BJ (cell line): Measurements from ENCODE around the gene RCOR2. TPM values are rescaled to one million over a fixed set of nuclear protein-coding genes. Genes with fewer than 3 reads are reported as not detected.

Experiments used
- CTCF ChIA-PET: fragments of 350-600 bp; formaldehyde crosslinking; extraction: SDS; loops from one replicate; lab custom pipeline; 2021; ENCODE audit warnings: antibody characterized with exemption, inconsistent platforms; lab: Yijun Ruan, JAX
- POLR2A ChIA-PET: fragments of 300-600 bp; sonication (Branson Sonifier 250); formaldehyde crosslinking; extraction: SDS; loops from one replicate; lab custom pipeline; 2021; ENCODE audit warnings: antibody characterized with exemption; lab: Charles Lee
- DNase-seq: peaks from one replicate; pipeline ENCODE4 v3.0.0-alpha.2; 2011; ENCODE audit warnings: low read depth
- H3K27me3 ChIP-seq: 2 replicates; pipeline ENCODE4 v1.6.0; 2011; ENCODE audit warnings: low read length; ENCODE audit not compliant: control insufficient read depth, insufficient read depth
- H3K36me3 ChIP-seq: 2 replicates; pipeline ENCODE4 v1.5.1; 2011; ENCODE audit warnings: low read length; ENCODE audit not compliant: control insufficient read depth, insufficient read depth
- H3K4me3 ChIP-seq: 2 replicates; pipeline ENCODE4 v1.5.1; 2011; ENCODE audit warnings: low read depth, mild to moderate bottlenecking, control low read depth, low read length
- CTCF ChIP-seq: IDR thresholded peaks from 2 replicates; pipeline ENCODE4 v1.5.1; 2011; ENCODE audit warnings: low read depth, mild to moderate bottlenecking, control low read depth, inconsistent platforms, low read length, moderate library complexity; ENCODE audit not compliant: insufficient read depth
- polyA plus RNA-seq: library from polyadenylated mRNA; depleted of rRNA; stranded (reverse); fragments of >200 nt; gene quantifications from 2 replicates; pipeline ENCODE4 v1.2.3, GENCODE V29; 2011

Gene RCOR2
- polyA plus RNA-seq, 1 experiment: 2.5 TPM

DNA sequence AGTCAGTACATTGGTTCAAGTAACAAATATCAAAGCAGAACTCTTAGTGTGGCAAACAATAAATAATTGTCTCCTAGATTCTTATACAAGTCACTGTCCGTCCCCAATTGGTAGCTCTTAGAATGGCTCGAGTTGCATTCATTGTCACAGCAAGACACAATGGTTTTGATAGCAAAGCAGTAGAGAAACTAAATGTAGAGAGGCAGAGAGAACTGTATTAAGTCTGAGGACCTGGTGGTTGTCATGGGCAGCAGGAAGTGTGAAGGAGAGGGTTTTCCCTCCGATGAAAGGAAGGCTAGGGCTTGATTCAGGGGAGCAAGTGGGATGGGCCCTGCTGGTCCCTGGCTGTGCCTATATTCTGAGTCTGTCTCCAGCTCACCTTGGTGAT lies 36.6 kb downstream of the RCOR2 start:
- ChIA-PET POLR2A (interaction anchor here (0.5 to 0.7 kb wide), 2 partner anchors 12 to 119 kb away, joined by 3 to 4 read pairs; no protein-coding TSS in a partner anchor), CTCF (interaction anchor here (0.7 to 1.3 kb wide), 3 partner anchors 12 to 43 kb away, joined by 3 read pairs; no protein-coding TSS in a partner anchor)
- no peak for DNase-seq
- no peak overlapping the region for H3K4me3 ChIP-seq
- H3K36me3 ChIP-seq: no peaks in the 10 kb centered on the region
- no peak for TF ChIP-seq CTCF
- no peaks in the 10 kb centered on the region for H3K27me3 ChIP-seq

GRCh38 chr11:63879598-63880402 lies 37.2 kb downstream of the RCOR2 start:
- Histone ChIP-seq H3K4me3 (no peak overlapping the region), H3K27me3 (no peaks in the 10 kb centered on the region), H3K36me3 (no peaks in the 10 kb centered on the region)
- TF ChIP-seq CTCF: no peak
- CTCF ChIA-PET: interaction anchor here (0.7 to 1.3 kb wide), 3 partner anchors 13 to 42 kb away, joined by 3 read pairs; no protein-coding TSS in a partner anchor
- DNase-seq: no peak
- POLR2A ChIA-PET: interaction anchor here (0.5 to 0.7 kb wide), 3 partner anchors 13 to 119 kb away, joined by 3 to 17 read pairs (median 4); no protein-coding TSS in a partner anchor

DNA sequence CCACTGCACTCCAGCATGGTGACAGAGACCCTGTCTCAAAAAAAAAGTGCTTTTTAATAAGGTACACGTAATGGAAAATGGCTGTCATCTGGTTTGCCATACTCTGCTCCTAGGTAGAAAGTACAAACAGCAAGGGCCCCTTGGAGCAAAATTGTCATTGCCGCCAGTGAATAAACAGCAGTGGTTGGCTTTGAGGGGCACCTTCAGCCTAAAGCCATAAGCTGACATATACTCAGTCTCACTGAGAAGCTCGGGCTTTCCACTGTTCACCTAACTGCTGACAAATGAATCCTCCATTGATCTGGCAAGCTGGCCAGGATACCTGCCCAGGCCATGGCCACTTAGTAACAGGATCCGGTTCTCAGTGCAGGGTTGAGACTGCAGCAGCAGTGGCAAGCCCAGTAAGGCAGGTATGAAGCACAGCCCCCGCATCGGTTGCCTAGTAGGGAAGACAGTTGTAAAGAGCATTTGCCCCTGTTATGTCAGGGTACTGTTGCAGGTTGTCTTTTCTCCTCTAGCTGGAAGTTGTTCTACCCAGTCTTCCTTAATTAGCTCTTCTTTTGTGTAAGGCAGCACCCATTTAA lies 39.2 kb downstream of the RCOR2 start:
- DNase-seq: no peak
- ChIA-PET POLR2A (no interaction called here), CTCF (interaction anchor here (1.1 to 2.6 kb wide), 2 partner anchors 38 to 40 kb away, joined by 3 to 11 read pairs; partner anchors contain the start of gene MARK2)
- no peak for TF ChIP-seq CTCF
- Histone ChIP-seq H3K27me3 (no peaks in the 10 kb centered on the region), H3K4me3 (no peak overlapping the region), H3K36me3 (no peaks in the 10 kb centered on the region)

GRCh38 chr11:63876616-63877015 lies 40.3 kb downstream of the RCOR2 start:
- DNase-seq: no peak
- no peaks in the 10 kb centered on the region for H3K27me3 ChIP-seq
- no peak for TF ChIP-seq CTCF
- ChIA-PET CTCF (interaction anchor here (0.7 to 2.6 kb wide), 3 partner anchors 30 to 108 kb away, joined by 3 to 11 read pairs (median 3); partner anchors contain the start of genes MARK2 and ZFTA), POLR2A (interaction anchor here (0.6 kb wide), 1 partner anchor 216 kb away, joined by 3 read pairs; no protein-coding TSS in a partner anchor)
- H3K4me3 ChIP-seq: no peak overlapping the region
- H3K36me3 ChIP-seq: no peaks in the 10 kb centered on the region
